HG03442 (cell line): ENCODE measurements around the gene MDK.

ENCODE experiments used
- ATAC-seq: cut with Tn5 transposase; IDR thresholded peaks from one replicate; pipeline ENCODE4 v1.9.1; 2021; ENCODE audit warnings: mild to moderate bottlenecking, moderate library complexity; ENCODE audit not compliant: unreplicated experiment

MDK gene

DNA sequence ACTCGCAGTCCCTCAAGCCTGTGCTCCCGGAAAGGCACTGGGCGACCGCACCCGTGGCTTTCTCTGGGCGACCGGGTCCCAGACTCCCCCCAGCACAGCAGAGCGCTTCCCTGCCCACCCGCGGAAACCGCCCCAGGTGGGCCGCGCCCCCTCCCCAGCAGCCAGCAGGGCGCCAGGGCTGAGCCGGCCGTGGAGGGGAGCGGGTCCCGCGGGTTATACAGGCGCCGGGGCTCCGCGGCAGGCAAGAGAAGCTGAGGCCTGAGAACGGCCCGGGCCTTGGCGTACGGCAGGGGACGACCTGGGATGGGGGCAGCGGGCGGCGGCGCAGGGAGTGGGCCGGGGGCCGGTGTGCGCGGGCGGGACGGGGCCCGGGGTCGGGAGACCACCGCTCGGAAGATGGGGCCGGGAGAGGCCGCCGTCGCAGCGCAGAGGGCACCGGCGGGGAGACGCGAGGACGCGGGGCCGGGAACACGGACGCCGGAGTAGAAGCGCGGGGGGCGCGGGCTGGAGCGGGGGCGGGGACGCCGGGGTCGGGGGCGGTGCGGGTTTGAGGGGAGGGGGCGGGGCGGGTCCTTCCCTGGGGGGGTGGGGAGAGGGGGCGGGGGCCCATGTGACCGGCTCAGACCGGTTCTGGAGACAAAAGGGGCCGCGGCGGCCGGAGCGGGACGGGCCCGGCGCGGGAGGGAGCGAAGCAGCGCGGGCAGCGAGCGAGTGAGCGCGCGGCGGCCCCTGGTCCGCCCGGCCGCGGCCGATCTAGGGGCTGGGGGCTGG is at the start of gene MDK:
MDK (plus strand) TSS at position 622 of the 771 bp plus-strand sequence. CDS start 389 bp downstream, outside the sequence.
- no peak for ATAC-seq

DNA sequence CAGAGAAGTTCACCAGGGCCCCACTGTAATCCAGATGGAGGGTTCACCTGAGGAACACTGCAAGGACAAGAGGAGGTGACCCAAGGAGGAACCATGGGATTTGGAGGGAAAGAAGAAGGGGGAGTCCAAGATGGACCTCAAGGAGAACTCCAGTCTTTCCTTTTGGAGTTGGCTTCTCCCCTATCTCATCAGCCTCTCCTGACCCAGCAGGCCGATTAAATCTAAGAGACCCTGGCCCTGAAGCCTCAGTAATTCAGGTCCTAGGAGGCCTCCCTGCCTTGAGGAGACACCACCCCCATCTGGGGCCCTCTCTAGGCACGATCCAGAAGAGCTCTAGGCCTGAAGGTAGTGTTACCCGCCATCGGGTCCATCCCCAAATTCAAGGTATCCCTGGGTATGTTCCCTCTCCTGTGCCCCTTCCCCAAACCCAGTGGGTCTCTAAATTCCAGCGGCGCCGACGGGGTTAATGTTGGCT is 49.3 kb upstream of the MDK start:
- no peak for ATAC-seq

DNA sequence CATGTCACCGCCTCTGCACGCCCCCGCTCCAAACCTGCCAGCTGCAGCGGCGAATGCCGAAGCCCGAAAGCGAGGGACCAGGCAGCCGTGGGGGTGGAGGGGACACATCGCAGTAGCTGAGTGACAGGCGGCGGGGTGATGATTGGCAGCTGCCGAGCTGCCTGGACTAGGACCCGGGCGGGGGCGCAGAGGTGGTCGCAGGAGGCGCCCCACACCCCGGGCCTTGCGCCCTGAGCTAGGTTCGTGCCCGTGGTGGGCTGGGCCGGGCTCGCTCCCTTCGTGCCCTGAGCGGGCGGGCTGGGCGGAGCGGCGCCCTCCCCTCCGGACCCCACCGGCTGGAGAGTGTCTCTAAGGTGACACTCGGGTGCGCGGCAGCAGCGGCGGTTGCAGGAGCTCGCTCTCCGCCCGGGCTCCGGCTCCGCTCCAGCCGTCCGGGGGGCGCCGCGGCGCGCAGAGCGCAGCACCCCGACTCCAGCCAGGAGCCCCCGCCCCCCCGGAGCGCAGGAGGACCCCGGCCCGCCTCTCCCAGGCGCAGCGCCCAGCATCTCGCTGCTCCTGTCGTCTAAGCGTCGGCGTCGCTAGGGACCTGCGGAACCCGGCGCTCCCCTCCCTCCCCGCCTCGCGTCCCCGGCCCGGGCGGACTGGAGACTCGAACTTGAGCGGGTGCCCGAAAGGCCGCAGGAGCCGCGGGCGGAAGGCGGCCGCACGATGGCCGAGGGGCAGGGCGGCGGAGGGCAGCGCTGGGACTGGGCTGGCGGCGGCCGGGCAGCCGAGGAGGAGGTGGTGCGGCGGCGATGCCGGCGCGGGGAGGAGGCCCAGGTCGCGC is 48.7 kb upstream of the MDK start:
- ATAC-seq: no peak

- ATAC-seq: no peak
Observed at GRCh38 chr11:46333394-46333947, 48.0 kb upstream of the MDK start.

DNA sequence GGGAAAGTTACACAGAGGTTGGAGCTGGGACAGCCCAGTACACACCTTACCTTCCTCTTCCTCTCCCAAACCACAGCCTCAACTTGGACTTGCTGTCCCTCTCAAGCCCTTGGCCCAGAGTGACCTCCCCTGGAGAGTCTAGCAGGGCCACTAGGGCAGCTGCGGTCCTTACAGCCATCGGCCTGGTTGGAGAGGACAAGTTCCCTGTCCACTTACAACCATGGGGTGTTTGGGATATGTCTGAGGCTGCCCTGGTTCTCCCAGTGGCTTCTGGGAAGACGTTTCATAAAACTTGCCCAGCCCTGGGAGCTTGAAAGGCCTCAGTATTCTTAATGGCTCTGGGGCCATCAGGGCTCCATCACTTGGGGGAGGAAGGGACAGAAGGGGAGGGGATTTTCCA is 47.3 kb upstream of the MDK start:
- no peak for ATAC-seq

DNA sequence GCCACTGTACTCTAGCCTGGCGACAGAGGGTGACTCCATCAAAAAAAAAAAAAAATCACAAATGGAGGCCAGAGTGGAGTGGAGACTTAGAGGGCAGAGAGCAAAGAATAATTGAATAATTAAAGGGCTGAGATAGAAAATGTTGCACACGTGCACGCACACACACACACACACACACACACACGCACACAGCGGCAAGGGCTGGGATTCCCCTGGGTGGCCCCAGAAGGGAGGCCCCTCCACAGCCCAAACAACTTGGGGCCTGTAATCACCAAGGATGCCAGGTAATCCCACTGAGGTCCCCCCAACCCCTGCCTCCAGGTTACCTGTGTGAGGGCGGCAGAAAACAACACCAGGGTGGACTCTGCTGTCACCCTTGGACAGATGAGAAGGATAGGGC is 46.2 kb upstream of the MDK start:
- no peak for ATAC-seq

- no peak for ATAC-seq
Observed at GRCh38 chr11:46335890-46336562, 45.4 kb upstream of the MDK start.

- no peak for ATAC-seq
Observed at GRCh38 chr11:46336563-46337180, 44.8 kb upstream of the MDK start.

- no peak for ATAC-seq
Observed at GRCh38 chr11:46337626-46338345, 43.7 kb upstream of the MDK start.

GRCh38 chr11:46338636-46338987 is 42.9 kb upstream of the MDK start:
- ATAC-seq: no peak

DNA sequence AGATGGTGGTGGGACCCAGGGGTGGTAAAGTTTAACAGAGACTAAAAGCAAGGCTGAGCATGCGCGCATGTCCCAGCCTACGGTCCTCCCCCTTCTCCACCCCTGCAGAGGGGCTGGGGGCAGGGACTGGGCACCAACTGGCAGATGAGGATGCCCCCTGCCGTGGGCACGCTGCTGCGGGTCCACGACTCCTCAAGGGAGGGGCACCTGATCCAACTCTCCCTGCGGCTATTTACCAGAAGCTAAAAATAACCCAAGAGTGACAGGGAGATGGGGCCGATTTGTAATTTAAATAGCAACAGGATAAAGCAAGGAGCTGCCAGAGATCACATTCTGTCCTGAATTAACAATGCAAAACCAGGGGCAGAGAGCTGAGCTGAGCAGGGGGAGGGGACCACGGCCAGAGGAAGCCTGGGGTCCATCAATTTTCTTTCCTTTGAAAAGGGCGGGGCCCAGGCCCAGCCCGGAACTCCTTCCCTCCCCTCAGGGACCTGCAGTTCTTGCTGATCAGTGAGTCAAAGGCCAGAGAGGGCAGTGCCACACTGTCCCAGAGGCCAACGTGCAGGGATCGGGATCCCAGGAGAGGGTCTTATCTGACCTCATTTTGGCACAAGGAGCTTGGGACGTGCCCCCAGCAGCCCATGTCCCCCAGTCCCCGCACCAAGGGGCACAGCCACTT is 42.3 kb upstream of the MDK start:
- no peak for ATAC-seq

- no peak for ATAC-seq
Observed at GRCh38 chr11:46339816-46340215, 41.7 kb upstream of the MDK start.

- ATAC-seq: no peak
Observed at GRCh38 chr11:46341454-46341853, 40.0 kb upstream of the MDK start.

DNA sequence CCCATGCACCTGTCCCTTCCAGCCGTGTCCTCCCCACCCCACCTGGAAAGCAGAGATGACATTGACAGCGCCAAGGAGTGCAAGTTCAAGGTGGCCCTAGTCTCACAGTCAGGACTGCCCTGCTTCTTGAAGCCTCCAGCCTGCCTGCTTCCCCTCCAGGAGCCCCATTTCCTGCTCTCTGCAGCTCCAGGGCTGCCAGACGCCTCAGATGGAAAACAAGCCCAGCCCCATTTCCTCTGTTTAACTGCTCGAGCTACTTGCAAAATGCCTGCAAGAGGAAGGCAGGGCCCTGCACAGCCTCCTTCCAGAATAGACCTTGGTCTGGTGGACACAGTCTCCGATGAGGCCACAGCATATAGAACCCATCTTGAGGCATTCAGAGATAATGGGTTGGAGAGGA is 39.2 kb upstream of the MDK start:
- ATAC-seq: no peak

DNA sequence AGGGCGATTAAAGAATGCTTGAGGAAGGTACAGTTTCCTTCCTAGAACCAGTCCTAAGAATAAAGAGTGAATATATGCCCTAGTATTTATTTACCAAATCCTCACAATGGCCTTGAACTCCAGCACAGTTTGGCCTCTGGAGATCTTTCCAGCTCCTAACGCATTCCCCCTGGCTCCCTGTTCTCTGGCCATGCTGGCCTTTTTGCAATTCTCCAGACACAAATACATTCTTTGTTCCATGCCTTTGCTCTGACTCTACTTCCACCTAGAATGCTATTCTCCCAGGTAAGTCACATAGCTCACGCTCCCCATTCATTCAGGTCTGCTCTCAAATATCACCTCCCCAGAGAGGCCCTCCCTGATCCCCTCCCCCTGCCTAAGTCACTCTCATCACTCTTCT is 37.9 kb upstream of the MDK start:
- ATAC-seq: no peak

DNA sequence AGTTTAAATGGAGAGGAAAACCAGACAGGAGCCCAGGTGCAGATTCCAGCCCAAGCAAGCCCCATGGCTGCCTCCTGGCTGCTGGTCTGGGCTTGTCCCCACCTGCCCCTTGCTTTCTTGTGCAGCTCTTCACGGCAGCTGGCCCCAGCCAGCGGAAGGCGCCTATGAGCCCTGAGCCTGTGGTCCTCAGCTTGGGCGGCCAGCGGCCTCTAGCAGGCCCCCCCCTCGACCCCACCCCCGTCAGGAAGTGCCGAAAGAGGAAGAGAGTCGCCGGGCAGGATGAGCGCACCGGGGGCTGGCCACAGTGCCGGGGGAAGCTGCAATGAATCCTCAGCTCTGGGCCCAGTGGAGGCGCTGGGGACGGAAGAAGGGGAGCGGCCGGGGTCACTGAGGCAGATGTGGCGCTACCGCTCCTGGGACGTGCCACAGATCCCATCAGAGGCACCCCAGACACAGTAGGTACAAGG is 36.3 kb upstream of the MDK start:
- no peak for ATAC-seq

DNA sequence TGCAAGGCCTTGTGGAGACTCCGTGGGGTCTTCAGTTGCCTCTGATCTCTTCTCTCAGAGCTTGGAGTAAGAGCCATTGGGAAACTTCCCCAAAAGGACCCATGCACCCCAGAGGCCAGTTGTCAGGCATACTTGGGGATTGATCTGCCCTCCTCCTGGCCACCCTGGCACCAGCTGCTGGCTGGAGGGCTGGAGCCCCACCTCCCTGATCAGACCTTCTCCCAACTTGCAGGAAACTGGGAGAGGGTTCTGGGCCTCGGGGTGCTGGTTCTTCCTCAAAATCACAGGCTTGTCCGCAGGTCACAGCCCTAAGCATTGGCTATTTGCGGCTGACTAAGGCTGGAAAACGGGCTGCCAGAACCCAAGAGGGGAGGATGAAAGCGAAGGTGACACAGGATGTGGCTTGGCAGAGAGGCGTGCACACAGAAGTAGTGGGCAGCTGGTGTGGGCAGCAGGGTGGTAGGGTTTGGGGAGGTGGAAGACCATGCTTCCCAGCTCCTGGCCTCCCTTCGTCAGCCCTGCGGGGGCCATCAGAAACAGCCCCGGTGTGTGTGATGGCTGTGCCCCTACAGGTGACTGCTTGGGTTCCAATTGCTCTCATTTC is 35.5 kb upstream of the MDK start:
- ATAC-seq: no peak

GRCh38 chr11:46346886-46347636 is 34.4 kb upstream of the MDK start, which contains the start of gene DGKZ:
DGKZ (plus strand) TSS chr11:46347463; CDS start chr11:46347660, 197 bp downstream.
- ATAC-seq: peak; percentile 65
